Right kidney (tissue), 1 donor: Measurements from ENCODE around the gene RASSF8.

ENCODE experiments used
- DNase-seq: peaks from one replicate; pipeline ENCODE4 v3.0.0-alpha.2; 2016

RASSF8 gene

GRCh38 chr12:25988505-25988904 is 30.0 kb downstream of the RASSF8 start:
- DNase-seq, result no peak

- DNase-seq, result no peak
Observed at GRCh38 chr12:25990495-25990894, 32.0 kb downstream of the RASSF8 start.

GRCh38 chr12:25992026-25992782 is 33.7 kb downstream of the RASSF8 start:
- no peak for DNase-seq

GRCh38 chr12:25993901-25994651 is 35.6 kb downstream of the RASSF8 start:
- DNase-seq, result no peak

- no peak for DNase-seq
Observed at GRCh38 chr12:25994901-25995625, 36.6 kb downstream of the RASSF8 start.

- no peak for DNase-seq
Observed at GRCh38 chr12:25995906-25996305, 37.4 kb downstream of the RASSF8 start.

- DNase-seq, result no peak
Observed at GRCh38 chr12:25996677-25997076, 38.2 kb downstream of the RASSF8 start.

- DNase-seq, result no peak
Observed at GRCh38 chr12:25997201-25997963, 38.9 kb downstream of the RASSF8 start.

GRCh38 chr12:26000898-26001297 is 42.4 kb downstream of the RASSF8 start:
- no peak for DNase-seq

GRCh38 chr12:26001530-26001929 is 43.0 kb downstream of the RASSF8 start:
- DNase-seq, result no peak

GRCh38 chr12:26003065-26003464 is 44.6 kb downstream of the RASSF8 start:
- no peak for DNase-seq

- DNase-seq, result no peak
Observed at GRCh38 chr12:26007566-26007965, 49.1 kb downstream of the RASSF8 start.

GRCh38 chr12:26009593-26009992 is 51.1 kb downstream of the RASSF8 start:
- no peak for DNase-seq

- no peak for DNase-seq
Observed at GRCh38 chr12:26010293-26010821, 51.9 kb downstream of the RASSF8 start.

GRCh38 chr12:26011099-26011498 is 52.6 kb downstream of the RASSF8 start:
- DNase-seq, result no peak

GRCh38 chr12:26014085-26014484 is 55.6 kb downstream of the RASSF8 start:
- DNase-seq, result no peak

- DNase-seq, result no peak
Observed at GRCh38 chr12:26016516-26016915, 58.0 kb downstream of the RASSF8 start.

- no peak for DNase-seq
Observed at GRCh38 chr12:26017484-26018211, 59.2 kb downstream of the RASSF8 start.

- DNase-seq, result no peak
Observed at GRCh38 chr12:26018926-26019325, 60.4 kb downstream of the RASSF8 start.

- no peak for DNase-seq
Observed at GRCh38 chr12:26021534-26021933, 63.1 kb downstream of the RASSF8 start.

- no peak for DNase-seq
Observed at GRCh38 chr12:26022043-26022442, 63.6 kb downstream of the RASSF8 start.
